IPS-NIHi7 (cell line): ENCODE measurements around the gene ANKRD28.

Experiments
- DNase-seq: peaks from one replicate; pipeline ENCODE4 v3.0.0; 2012; ENCODE audit warnings: mixed read lengths; ENCODE audit errors: extremely low spot score

Gene ANKRD28

GRCh38 chr3:15723624-15723884 lies 74.2 kb downstream of the ANKRD28 start:
- no peak for DNase-seq

- no peak for DNase-seq
Observed at GRCh38 chr3:15722877-15723623, 74.7 kb downstream of the ANKRD28 start.

GRCh38 chr3:15716178-15716577 lies 81.6 kb downstream of the ANKRD28 start:
- no peak for DNase-seq

GRCh38 chr3:15714448-15714847 lies 83.3 kb downstream of the ANKRD28 start:
- no peak for DNase-seq

- DNase-seq = no peak
Observed at GRCh38 chr3:15713364-15713763, 84.4 kb downstream of the ANKRD28 start.

- DNase-seq = no peak
Observed at GRCh38 chr3:15711281-15711680, 86.5 kb downstream of the ANKRD28 start.

GRCh38 chr3:15708882-15709677 lies 88.7 kb downstream of the ANKRD28 start:
- no peak for DNase-seq

GRCh38 chr3:15707779-15708178 lies 90.0 kb downstream of the ANKRD28 start:
- DNase-seq = no peak

- no peak for DNase-seq
Observed at GRCh38 chr3:15703346-15703745, 94.4 kb downstream of the ANKRD28 start.

- DNase-seq = no peak
Observed at GRCh38 chr3:15694628-15695027, 103.2 kb downstream of the ANKRD28 start.

GRCh38 chr3:15693355-15693754 lies 104.4 kb downstream of the ANKRD28 start:
- no peak for DNase-seq

GRCh38 chr3:15690748-15691147 lies 107.0 kb downstream of the ANKRD28 start:
- no peak for DNase-seq

- DNase-seq = no peak
Observed at GRCh38 chr3:15690230-15690629, 107.5 kb downstream of the ANKRD28 start.

- DNase-seq = no peak
Observed at GRCh38 chr3:15685927-15686326, 111.9 kb downstream of the ANKRD28 start.

- no peak for DNase-seq
Observed at GRCh38 chr3:15683253-15683652, 114.5 kb downstream of the ANKRD28 start.

GRCh38 chr3:15682561-15683185 lies 115.1 kb downstream of the ANKRD28 start:
- no peak for DNase-seq

- DNase-seq = no peak
Observed at GRCh38 chr3:15681668-15682067, 116.1 kb downstream of the ANKRD28 start.

GRCh38 chr3:15679306-15679705 lies 118.5 kb downstream of the ANKRD28 start:
- no peak for DNase-seq

GRCh38 chr3:15676259-15676658 lies 121.5 kb downstream of the ANKRD28 start:
- DNase-seq = no peak

GRCh38 chr3:15673536-15673935 lies 124.2 kb downstream of the ANKRD28 start:
- DNase-seq = no peak

GRCh38 chr3:15667484-15667883 lies 130.3 kb downstream of the ANKRD28 start:
- no peak for DNase-seq

- no peak for DNase-seq
Observed at GRCh38 chr3:15666277-15666676, 131.5 kb downstream of the ANKRD28 start.
